HepG2 (cell line): ENCODE data around the gene KCNMB2.

Source experiments
- ASH2L ChIP-seq: fragments of 300-600, 200-600 bp; sonication (generic); IDR thresholded peaks from 2 replicates; pipeline ENCODE4 v1.7.0; 2017; ENCODE audit warnings: low read depth, mild to moderate bottlenecking, moderate library complexity, mixed read lengths, low read length; ENCODE audit not compliant: insufficient read length
- CCAR2 ChIP-seq: fragments of 200-400 bp; formaldehyde crosslinking; optimal IDR thresholded peaks from 2 replicates; pipeline ENCODE3; 2018; ENCODE audit warnings: low read depth, mild to moderate bottlenecking, low read length, moderate library complexity
- EZH2 ChIP-seq: conservative IDR thresholded peaks from 2 replicates; pipeline ENCODE4 v1.6.1; 2012; ENCODE audit warnings: mild to moderate bottlenecking, low read depth, low read length, moderate library complexity
- PCBP1 ChIP-seq: fragments of 200-400 bp; formaldehyde crosslinking; IDR thresholded peaks from 2 replicates; pipeline ENCODE4 v1.6.1; 2017; ENCODE audit warnings: mild to moderate bottlenecking, low read depth, low read length, borderline replicate concordance
- TF ChIP-seq, protein P1 (sequence below): fragments of 450-650 bp; IDR thresholded peaks from 2 replicates; pipeline ENCODE4 v1.6.1; 2017; ENCODE audit warnings: mild to moderate bottlenecking

DNA sequence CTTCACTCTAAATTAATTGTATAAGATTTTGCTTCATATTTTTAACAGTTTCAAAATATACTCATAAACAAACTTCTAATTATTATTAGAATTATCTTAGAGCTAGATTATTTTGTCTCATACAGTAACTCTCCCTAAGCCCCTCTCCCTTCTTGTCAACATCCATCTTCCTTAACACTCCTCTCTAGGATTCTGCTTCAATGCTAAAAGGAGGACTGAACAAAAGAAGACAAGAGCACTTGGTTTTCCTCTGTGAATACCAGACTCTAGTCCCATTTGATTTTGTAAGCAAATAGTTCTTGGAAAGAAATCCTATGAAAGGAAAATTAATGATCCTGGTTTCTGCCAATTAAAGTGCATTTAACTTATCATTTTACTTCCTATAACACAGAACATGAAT is 91.8 kb downstream of the KCNMB2 start:
- TF ChIP-seq EZH2 (no peak), PCBP1 (no peak), CCAR2 (no peak), ASH2L (no peak)
- TF ChIP-seq, protein P1, sequence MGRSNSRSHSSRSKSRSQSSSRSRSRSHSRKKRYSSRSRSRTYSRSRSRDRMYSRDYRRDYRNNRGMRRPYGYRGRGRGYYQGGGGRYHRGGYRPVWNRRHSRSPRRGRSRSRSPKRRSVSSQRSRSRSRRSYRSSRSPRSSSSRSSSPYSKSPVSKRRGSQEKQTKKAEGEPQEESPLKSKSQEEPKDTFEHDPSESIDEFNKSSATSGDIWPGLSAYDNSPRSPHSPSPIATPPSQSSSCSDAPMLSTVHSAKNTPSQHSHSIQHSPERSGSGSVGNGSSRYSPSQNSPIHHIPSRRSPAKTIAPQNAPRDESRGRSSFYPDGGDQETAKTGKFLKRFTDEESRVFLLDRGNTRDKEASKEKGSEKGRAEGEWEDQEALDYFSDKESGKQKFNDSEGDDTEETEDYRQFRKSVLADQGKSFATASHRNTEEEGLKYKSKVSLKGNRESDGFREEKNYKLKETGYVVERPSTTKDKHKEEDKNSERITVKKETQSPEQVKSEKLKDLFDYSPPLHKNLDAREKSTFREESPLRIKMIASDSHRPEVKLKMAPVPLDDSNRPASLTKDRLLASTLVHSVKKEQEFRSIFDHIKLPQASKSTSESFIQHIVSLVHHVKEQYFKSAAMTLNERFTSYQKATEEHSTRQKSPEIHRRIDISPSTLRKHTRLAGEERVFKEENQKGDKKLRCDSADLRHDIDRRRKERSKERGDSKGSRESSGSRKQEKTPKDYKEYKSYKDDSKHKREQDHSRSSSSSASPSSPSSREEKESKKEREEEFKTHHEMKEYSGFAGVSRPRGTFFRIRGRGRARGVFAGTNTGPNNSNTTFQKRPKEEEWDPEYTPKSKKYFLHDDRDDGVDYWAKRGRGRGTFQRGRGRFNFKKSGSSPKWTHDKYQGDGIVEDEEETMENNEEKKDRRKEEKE, result no peak
